HepG2 (cell line): ENCODE results near the gene LGI4. TPM values are rescaled to one million over a fixed set of nuclear protein-coding genes. Genes with fewer than 3 reads are reported as not detected.

Source experiments
- ATF6 ChIP-seq: sonication (generic); formaldehyde crosslinking; conservative IDR thresholded peaks from 2 replicates; pipeline ENCODE4 v1.4.0; 2020; ENCODE audit warnings: missing genetic modification reagents
- CBFB ChIP-seq: sonication (generic); formaldehyde crosslinking; IDR thresholded peaks from 2 replicates; pipeline ENCODE4 v1.4.0; 2020; ENCODE audit warnings: missing genetic modification reagents
- CEBPB ChIP-seq: IDR thresholded peaks from 2 replicates; pipeline ENCODE4 v1.6.1; 2011; ENCODE audit warnings: low read depth, low read length, improper control_type of control experiment, borderline replicate concordance
- DNMT1 ChIP-seq: sonication (generic); formaldehyde crosslinking; IDR thresholded peaks from 2 replicates; pipeline ENCODE4 v1.5.1; 2020; ENCODE audit warnings: mild to moderate bottlenecking, missing genetic modification reagents
- HNRNPUL1 ChIP-seq: fragments of 200-400 bp; formaldehyde crosslinking; IDR thresholded peaks from 2 replicates; pipeline ENCODE4 v1.6.1; 2017; ENCODE audit warnings: low read depth, mild to moderate bottlenecking, low read length, moderate library complexity
- JDP2 ChIP-seq: sonication (generic); formaldehyde crosslinking; IDR thresholded peaks from 2 replicates; pipeline ENCODE4 v1.8.1; 2022; ENCODE audit warnings: missing genetic modification reagents, borderline replicate concordance
- MAFG ChIP-seq: sonication (generic); formaldehyde crosslinking; IDR thresholded peaks from 2 replicates; pipeline ENCODE4 v1.5.1; 2020; ENCODE audit warnings: mild to moderate bottlenecking, missing genetic modification reagents
- MXI1 ChIP-seq: IDR thresholded peaks from 3 replicates; pipeline ENCODE4 v1.6.1; 2012; ENCODE audit warnings: low read depth, low read length, inconsistent platforms, borderline replicate concordance
- RARA ChIP-seq: IDR thresholded peaks from 2 replicates; pipeline ENCODE4 v1.6.1; 2016; ENCODE audit warnings: missing genetic modification reagents, missing compliant biosample characterization
- SMAD3 ChIP-seq: sonication (generic); formaldehyde crosslinking; IDR thresholded peaks from 2 replicates; pipeline ENCODE4 v1.4.0; 2020; ENCODE audit warnings: missing genetic modification reagents
- TCF7L2 ChIP-seq: IDR thresholded peaks from 2 replicates; pipeline ENCODE4 v1.6.1; 2011; ENCODE audit warnings: mild to moderate bottlenecking, low read depth, low read length, moderate library complexity
- YEATS2 ChIP-seq: sonication (generic); formaldehyde crosslinking; IDR thresholded peaks from 2 replicates; pipeline ENCODE4 v1.4.0; 2020; ENCODE audit warnings: missing genetic modification reagents, borderline replicate concordance
- ZBTB3 ChIP-seq: sonication (generic); formaldehyde crosslinking; IDR thresholded peaks from 2 replicates; pipeline ENCODE4 v1.4.0; 2020; ENCODE audit warnings: low read depth, mild to moderate bottlenecking, moderate library complexity, missing genetic modification reagents, borderline replicate concordance
- ZBTB44 ChIP-seq: sonication (generic); formaldehyde crosslinking; IDR thresholded peaks from 2 replicates; pipeline ENCODE4 v1.4.0; 2020; ENCODE audit warnings: missing genetic modification reagents
- ZC3H13 ChIP-seq: sonication (generic); formaldehyde crosslinking; IDR thresholded peaks from 2 replicates; pipeline ENCODE4 v1.8.1; 2023; ENCODE audit warnings: mild to moderate bottlenecking, missing genetic modification reagents, moderate library complexity
- ZC3H4 ChIP-seq: sonication (generic); formaldehyde crosslinking; IDR thresholded peaks from 2 replicates; pipeline ENCODE4 v1.4.0; 2020; ENCODE audit warnings: missing genetic modification reagents, borderline replicate concordance
- ZNF138 ChIP-seq: sonication (generic); formaldehyde crosslinking; IDR thresholded peaks from 2 replicates; pipeline ENCODE4 v1.5.0; 2020; ENCODE audit warnings: mild to moderate bottlenecking, low read depth, missing genetic modification reagents
- ZNF24 ChIP-seq: fragments of 450-650 bp; IDR thresholded peaks from 2 replicates; pipeline ENCODE4 v1.6.1; 2017; ENCODE audit warnings: antibody characterized with exemption, mild to moderate bottlenecking
- ZNF280B ChIP-seq: sonication (generic); formaldehyde crosslinking; IDR thresholded peaks from 2 replicates; pipeline ENCODE4 v1.5.0; 2020; ENCODE audit warnings: missing genetic modification reagents, mild to moderate bottlenecking, borderline replicate concordance
- ZNF33B ChIP-seq: sonication (generic); formaldehyde crosslinking; IDR thresholded peaks from 2 replicates; pipeline ENCODE4 v1.5.1; 2020; ENCODE audit warnings: mild to moderate bottlenecking, missing genetic modification reagents
- ZNF446 ChIP-seq: sonication (generic); formaldehyde crosslinking; IDR thresholded peaks from 2 replicates; pipeline ENCODE4 v1.5.0; 2020; ENCODE audit warnings: mild to moderate bottlenecking, missing genetic modification reagents
- ZNF451 ChIP-seq: sonication (generic); formaldehyde crosslinking; IDR thresholded peaks from 2 replicates; pipeline ENCODE4 v1.5.0; 2020; ENCODE audit warnings: mild to moderate bottlenecking, missing genetic modification reagents
- ZNF564 ChIP-seq: sonication (generic); formaldehyde crosslinking; IDR thresholded peaks from 2 replicates; pipeline ENCODE4 v1.8.1; 2023; ENCODE audit warnings: mild to moderate bottlenecking, missing genetic modification reagents
- ZSCAN25 ChIP-seq: sonication (generic); formaldehyde crosslinking; IDR thresholded peaks from 2 replicates; pipeline ENCODE4 v1.8.0; 2022; ENCODE audit warnings: mild to moderate bottlenecking, missing genetic modification reagents
- polyA plus RNA-seq, 8 experiments: library from polyadenylated mRNA; depleted of rRNA in 3 of 8; stranded (reverse) in 7 of 8; unstranded in 1 of 8; fragments of >200 nt; fragmentation: Illumina TruSeq in 4 of 8; extraction: Trizol in 4 of 8; gene quantifications; 2 replicates each; pipeline versions ENCODE4 v1.2.1 to v1.2.3, GENCODE V29; 2011 to 2016; ENCODE audit warnings: low read depth in 4 of 8, missing spikeins in 1 of 8, mixed read lengths in 1 of 8; ENCODE audit not compliant: insufficient read depth in 1 of 8
- total RNA-seq, 5 experiments: library from RNA; depleted of rRNA; stranded (reverse); fragments of >200 nt; fragmentation: Illumina TruSeq; extraction: Trizol; gene quantifications; 2 replicates each; pipeline ENCODE4 v1.2.3, GENCODE V29; 2016; ENCODE audit warnings: low read depth in 1 of 5
- TF ChIP-seq, protein P1 (sequence below): sonication (generic); formaldehyde crosslinking; IDR thresholded peaks from 2 replicates; pipeline ENCODE4 v1.4.0; 2020; ENCODE audit warnings: missing genetic modification reagents, low read depth, mild to moderate bottlenecking, borderline replicate concordance

Gene LGI4
- total and polyA plus RNA-seq, 2 of the 13 experiments (the other 11 are each of a cell fraction or from before 2014, with no cell fraction given): 2.8 TPM; not detected in 1

- no peak for TF ChIP-seq ZNF24
- no peak for TF ChIP-seq TCF7L2
- no peak for TF ChIP-seq YEATS2 (CRISPR knock-in tag)
- TF ChIP-seq SMAD3 (CRISPR knock-in tag): no peak
- TF ChIP-seq RARA (CRISPR knock-in tag): peak; percentile 92
- TF ChIP-seq HNRNPUL1: no peak
- no peak for TF ChIP-seq ZC3H13 (CRISPR knock-in tag)
- TF ChIP-seq MAFG (CRISPR knock-in tag): no peak
- no peak for TF ChIP-seq JDP2 (CRISPR knock-in tag)
- TF ChIP-seq ZC3H4 (CRISPR knock-in tag): no peak
- 0 out of 2 replicates have a peak, but pooled peaks have one; percentile 28 for TF ChIP-seq ZNF138 (CRISPR knock-in tag)
- TF ChIP-seq ATF6 (CRISPR knock-in tag): no peak
- TF ChIP-seq MXI1: peak; percentile 42; the same call in 1 of the 3 replicates
- no peak for TF ChIP-seq ZNF33B (CRISPR knock-in tag)
- TF ChIP-seq CBFB: peak; percentile 52; the same call in 1 of the 2 replicates
- TF ChIP-seq ZBTB3 (CRISPR knock-in tag): peak; percentile 65; the same call in 1 of the 2 replicates
- TF ChIP-seq ZSCAN25 (CRISPR knock-in tag): no peak; the same call in 1 of the 2 replicates
- no peak for TF ChIP-seq DNMT1 (CRISPR knock-in tag)
- TF ChIP-seq ZNF451 (CRISPR knock-in tag): no peak
- no peak for TF ChIP-seq ZNF564 (CRISPR knock-in tag)
- no peak for TF ChIP-seq CEBPB
- TF ChIP-seq ZBTB44 (CRISPR knock-in tag): no peak
- TF ChIP-seq ZNF446 (CRISPR knock-in tag): 0 out of 2 replicates have a peak, but pooled peaks have one; percentile 62
- TF ChIP-seq, protein P1, sequence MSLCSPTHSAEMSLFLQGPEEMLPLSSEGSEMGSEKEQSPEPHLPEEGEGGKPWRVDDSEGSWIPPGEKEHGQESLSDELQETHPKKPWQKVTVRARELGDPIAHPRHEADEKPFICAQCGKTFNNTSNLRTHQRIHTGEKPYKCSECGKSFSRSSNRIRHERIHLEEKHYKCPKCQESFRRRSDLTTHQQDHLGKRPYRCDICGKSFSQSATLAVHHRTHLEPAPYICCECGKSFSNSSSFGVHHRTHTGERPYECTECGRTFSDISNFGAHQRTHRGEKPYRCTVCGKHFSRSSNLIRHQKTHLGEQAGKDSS (CRISPR knock-in tag): no peak
- no peak for TF ChIP-seq ZNF280B (CRISPR knock-in tag)
Observed at GRCh38 chr19:35136977-35137702, 2.3 kb upstream of the LGI4 start (continued).
